LNCaP clone FGC (cell line): ENCODE measurements around the gene SHC4.
"Not testable (repeated sequence)": the region's sequence is repeated elsewhere in the genome, so short reads cannot be mapped to it uniquely, and the experiment has no call there.

ENCODE experiments used
- DNase-seq: peaks from one replicate; pipeline ENCODE4 v3.0.0-alpha.2; 2011; ENCODE audit warnings: low read depth
- H3K4me3 ChIP-seq: 2 replicates; pipeline ENCODE4 v1.5.1; 2011; ENCODE audit warnings: mild to moderate bottlenecking, low read depth, low read length, control low read depth
- TF ChIP-seq, protein P1 (sequence below): IDR thresholded peaks from 2 replicates; pipeline ENCODE4 v1.5.1; 2012; ENCODE audit warnings: mild to moderate bottlenecking; ENCODE audit not compliant: control insufficient read depth, insufficient read depth; ENCODE audit errors: extremely low read depth

Gene SHC4

DNA sequence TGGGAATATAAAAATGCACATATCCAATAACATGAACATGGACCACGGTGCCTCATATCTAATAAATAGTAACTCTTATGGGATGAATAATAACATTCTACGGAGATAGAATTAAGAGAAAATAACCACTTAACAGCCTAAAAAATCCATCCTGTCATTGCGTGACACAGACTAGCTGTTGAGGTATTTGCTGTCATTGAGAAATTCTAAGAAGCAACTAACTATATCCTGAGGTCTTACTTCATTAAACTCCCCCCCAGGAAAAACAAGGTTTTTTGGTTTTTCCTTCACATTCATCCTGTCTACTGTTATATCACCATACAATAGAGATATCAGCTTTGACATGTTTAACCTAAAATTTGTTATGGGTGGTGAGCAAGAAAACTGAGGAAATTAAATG lies 167.2 kb downstream of the SHC4 start:
- DNase-seq: no peak
- TF ChIP-seq, protein P1, sequence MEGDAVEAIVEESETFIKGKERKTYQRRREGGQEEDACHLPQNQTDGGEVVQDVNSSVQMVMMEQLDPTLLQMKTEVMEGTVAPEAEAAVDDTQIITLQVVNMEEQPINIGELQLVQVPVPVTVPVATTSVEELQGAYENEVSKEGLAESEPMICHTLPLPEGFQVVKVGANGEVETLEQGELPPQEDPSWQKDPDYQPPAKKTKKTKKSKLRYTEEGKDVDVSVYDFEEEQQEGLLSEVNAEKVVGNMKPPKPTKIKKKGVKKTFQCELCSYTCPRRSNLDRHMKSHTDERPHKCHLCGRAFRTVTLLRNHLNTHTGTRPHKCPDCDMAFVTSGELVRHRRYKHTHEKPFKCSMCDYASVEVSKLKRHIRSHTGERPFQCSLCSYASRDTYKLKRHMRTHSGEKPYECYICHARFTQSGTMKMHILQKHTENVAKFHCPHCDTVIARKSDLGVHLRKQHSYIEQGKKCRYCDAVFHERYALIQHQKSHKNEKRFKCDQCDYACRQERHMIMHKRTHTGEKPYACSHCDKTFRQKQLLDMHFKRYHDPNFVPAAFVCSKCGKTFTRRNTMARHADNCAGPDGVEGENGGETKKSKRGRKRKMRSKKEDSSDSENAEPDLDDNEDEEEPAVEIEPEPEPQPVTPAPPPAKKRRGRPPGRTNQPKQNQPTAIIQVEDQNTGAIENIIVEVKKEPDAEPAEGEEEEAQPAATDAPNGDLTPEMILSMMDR: no peak
- no peak overlapping the region for H3K4me3 ChIP-seq

DNA sequence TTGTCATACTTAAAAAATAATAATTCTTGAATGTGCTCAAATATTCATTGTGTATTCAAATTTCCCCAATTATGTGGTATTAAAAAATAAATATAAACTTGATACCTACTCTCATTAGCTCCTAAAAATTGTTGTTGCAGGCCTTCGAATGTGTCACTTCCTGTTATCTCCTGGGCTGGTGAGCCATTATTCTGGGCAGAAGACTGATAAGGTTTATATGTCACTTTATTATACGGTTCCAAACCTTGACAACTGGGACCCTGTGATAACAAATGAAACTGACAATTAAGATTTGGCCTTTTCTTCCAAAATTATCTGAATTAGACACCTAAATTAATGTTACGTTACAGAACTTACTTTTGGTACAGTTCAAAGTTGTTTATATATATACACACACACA lies 167.8 kb downstream of the SHC4 start:
- no peak for DNase-seq
- TF ChIP-seq, protein P1: no peak
- H3K4me3 ChIP-seq: no peak overlapping the region

DNA sequence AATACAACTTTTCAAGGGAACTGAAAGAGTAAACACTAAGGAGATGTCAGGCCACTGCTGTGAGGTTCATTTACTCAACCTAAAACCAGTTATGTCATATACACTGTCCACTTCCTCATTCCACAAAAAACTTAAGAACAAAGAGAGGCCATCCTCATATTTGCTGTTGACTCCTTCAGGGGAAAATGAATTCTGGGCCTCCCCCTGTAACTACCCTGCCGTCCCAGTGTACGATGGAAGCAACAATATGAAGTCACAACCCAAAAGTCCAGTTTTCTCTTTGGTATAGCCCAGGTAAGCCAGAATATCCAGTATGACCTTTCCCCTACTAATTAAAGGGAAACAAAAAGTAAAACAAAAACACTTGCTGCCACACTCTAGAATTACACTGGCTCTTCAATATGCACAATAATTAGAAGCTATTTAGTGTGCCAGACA lies 169.0 kb downstream of the SHC4 start:
- no peak for DNase-seq
- no peak overlapping the region for H3K4me3 ChIP-seq
- TF ChIP-seq, protein P1: no peak

DNA sequence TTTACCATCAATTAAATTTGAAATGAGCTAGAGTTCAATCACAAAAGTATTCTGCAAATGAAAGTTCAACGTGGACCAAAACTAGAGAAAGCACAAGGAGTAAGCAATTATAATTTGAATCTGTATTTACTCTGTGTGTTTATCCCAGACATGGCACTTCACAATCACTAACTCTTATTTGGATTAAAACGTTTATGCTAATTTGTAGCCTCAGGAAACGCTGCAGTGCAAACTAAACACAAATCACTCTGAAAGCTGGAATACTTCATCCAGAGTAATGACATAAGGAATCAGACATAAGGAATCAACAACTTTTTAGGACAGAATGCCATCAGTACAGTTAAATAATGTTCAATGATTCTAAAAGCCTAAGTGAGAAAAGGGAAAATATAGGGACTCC lies 171.3 kb downstream of the SHC4 start:
- TF ChIP-seq, protein P1: no peak

DNA sequence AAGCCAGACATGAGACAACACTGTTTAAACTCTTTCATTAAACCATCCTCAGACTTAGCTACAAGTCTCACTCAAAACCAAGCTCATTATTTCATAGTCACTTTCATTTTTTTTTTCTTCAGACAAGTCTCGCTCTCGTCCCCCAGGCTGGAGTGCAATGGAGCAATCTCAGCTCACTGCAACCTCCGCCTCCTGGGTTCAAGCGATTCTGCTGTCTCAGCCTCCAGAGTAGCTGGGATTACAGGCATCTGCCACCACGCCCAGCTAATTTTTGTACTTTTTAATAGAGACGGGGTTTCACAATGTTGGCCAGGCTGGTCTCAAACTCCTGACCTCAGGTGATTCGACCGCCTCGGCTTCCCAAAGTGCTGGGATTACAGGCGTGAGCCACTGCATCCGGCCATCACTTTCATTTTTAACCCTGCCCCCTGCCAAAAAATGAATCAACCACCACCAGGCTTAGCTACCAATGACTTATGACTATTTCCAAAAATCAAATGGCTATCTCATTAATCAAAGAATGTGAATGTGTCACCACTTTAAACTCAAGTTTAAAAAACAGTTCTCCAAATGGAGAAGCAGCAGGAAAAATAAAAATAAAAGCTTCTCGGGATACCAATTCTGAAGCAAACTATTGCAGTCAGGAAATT lies 173.1 kb downstream of the SHC4 start:
- not testable (repeated sequence) for H3K4me3 ChIP-seq, DNase-seq

More for the DNA sequence above, 171.3 kb downstream of the SHC4 start:
- no peak overlapping the region for H3K4me3 ChIP-seq
- DNase-seq: no peak

DNA sequence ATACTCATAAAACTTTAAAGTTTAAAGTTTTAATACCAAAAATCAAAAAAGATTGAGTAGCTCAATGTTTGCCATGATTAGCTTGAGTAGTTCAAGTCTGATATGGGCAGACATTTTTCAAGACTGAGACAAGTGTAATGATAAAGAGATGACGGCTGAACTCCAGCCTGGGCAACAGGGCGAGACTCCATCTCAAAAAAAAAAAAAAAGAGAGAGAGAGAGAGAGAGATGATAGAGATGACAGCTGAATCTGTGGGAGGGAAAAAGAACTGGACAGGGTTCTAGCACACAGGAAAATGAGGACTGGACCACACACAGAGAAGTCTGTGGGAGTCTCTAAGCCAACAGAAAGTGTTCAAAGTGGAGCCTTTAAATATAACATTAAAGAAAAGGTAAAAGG lies 178.0 kb downstream of the SHC4 start:
- H3K4me3 ChIP-seq: no peak overlapping the region
- no peak for DNase-seq
- TF ChIP-seq, protein P1: no peak

DNA sequence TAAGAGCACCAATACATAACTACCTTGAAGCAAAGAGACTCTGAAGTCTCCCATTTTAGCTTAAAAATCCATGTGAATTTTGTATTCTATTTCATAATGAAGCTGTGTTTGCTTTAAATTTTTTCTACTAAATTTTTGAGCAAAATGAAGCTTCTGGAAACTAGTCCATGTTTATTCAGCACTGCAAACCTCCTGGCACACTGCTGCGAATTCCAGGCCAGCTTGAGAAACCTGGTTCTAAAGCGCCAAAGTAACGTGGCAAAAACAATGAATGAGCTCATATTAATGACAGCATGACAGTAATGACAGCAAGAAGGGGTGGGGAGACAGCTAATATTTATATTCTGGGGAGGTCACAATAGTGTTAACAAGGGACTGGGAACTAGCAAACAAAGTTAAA lies 178.5 kb downstream of the SHC4 start:
- TF ChIP-seq, protein P1: no peak
- no peak for DNase-seq
- H3K4me3 ChIP-seq: no peak overlapping the region
